ENCODE data around the gene MUCL3.
"Not testable (repeated sequence)": the region's sequence is repeated elsewhere in the genome, so short reads cannot be mapped to it uniquely, and the experiment has no call there.

MUCL3 gene

GRCh38 chr6:30947231-30947630 is 6.5 kb downstream of the MUCL3 start:
- DNase-seq, result no peak

DNA sequence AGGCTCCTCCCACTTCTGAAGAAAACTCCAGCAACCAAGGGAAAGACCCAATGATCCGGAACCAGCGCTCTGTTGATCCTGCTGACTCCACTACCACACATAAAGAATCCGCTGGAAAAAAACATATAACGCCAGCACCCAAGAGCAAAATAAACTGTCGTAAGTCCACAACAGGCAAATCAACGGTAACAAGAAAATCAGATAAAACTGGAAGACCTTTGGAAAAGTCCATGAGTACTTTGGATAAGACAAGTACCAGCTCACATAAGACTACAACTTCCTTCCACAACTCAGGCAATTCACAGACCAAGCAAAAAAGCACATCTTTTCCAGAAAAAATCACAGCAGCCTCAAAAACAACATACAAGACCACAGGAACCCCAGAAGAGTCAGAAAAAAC is 8.0 kb downstream of the MUCL3 start:
- DNase-seq, result no peak

DNA sequence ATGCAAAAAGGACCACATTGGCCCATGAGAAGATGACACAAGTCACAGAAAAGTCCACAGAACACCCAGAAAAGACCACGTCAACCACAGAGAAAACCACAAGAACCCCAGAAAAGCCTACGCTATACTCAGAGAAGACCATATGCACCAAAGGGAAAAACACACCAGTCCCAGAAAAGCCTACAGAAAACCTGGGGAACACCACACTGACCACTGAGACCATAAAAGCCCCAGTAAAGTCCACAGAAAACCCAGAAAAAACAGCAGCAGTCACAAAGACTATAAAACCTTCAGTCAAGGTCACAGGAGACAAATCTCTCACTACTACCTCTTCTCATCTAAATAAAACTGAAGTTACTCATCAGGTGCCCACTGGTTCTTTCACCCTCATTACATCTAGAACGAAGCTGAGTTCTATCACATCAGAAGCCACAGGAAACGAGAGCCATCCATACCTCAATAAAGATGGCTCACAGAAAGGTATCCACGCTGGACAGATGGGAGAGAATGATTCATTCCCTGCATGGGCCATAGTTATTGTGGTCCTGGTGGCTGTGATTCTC is 11.2 kb downstream of the MUCL3 start:
- no peak for DNase-seq

GRCh38 chr6:30954631-30955366 is 14.0 kb downstream of the MUCL3 start:
- DNase-seq, result no peak

- DNase-seq, result no peak
Observed at GRCh38 chr6:30955367-30956042, 14.7 kb downstream of the MUCL3 start.

DNA sequence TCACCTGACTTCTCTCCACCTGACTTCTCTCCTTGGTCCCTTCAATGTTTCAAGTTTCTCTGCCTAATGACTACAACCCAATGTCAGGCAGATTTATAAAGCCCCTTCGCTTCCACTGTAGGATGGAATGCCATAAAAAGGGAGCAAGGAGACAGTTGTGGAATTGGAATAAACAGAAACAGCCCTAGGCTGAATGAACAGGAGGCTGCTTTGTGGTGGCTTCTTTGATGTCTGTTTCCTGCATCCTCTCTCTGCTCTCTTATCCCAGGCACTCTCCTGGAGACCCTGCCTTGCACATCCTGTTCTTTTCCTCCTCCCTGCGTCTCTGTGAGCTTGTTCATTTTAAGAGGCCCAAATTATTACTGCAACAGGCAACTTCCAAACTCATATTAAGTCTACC is 16.9 kb downstream of the MUCL3 start:
- DNase-seq, result no peak

- DNase-seq, result no peak
Observed at GRCh38 chr6:30960907-30961673, 20.3 kb downstream of the MUCL3 start.

GRCh38 chr6:30962716-30963115 is 21.9 kb downstream of the MUCL3 start:
- DNase-seq, result no peak

DNA sequence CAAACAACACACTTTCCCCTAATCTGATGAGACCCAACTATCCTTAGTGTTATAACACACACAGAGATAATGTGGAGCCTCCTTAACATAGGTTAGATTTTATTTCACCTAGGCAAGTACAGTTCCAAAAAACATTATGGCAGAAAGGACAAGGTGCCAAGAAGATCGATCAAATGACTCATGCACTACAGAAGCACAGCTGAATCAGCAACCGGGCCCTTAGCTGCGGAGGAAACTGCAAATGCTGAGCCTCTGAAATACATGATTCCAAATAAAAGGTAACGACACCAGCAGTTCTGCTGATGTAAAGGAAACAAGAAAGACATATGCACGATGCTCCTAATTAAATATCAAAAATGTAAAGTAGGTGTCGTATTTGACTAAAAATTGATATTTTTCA is 22.9 kb downstream of the MUCL3 start:
- DNase-seq, result no peak

DNA sequence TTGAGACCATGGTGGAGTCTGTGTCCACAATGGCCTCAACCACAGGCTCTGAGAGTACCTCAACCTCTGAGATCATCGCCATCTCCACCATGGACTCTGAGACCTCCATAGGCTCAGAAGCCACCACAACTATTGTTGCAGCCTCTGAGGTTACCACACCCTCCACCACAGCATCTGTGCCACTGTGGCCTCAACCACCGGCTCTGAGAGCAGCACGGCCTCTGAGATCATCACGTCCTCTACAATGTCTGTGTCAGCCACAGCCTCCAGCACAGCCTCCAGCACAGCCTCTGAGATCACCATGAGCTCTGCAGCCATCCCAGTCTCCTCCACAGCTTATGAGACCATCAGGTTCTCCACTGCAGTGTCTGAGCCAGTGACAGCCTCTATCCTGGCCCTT is 23.3 kb downstream of the MUCL3 start:
- DNase-seq, result no peak

GRCh38 chr6:30965140-30965601 is 24.4 kb downstream of the MUCL3 start:
- DNase-seq, result no peak

DNA sequence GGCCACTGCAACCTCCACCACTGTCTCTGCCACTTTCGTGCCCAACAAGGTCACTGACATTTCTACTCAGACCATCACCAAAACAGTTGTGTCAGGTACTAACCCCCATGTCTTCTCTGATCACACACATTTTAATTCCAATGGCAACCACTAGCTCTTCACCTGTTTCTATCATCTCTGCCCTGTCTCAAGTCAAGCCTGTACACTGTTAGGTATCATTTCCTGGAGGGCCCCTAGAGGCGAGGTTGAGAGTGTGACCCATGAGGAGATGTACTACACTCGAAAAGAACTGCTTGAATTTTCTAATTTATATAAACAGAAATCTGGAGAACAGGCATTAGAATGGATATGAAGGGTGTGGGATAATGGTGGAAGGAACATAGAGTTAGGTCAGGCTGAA is 25.4 kb downstream of the MUCL3 start:
- DNase-seq, result no peak

DNA sequence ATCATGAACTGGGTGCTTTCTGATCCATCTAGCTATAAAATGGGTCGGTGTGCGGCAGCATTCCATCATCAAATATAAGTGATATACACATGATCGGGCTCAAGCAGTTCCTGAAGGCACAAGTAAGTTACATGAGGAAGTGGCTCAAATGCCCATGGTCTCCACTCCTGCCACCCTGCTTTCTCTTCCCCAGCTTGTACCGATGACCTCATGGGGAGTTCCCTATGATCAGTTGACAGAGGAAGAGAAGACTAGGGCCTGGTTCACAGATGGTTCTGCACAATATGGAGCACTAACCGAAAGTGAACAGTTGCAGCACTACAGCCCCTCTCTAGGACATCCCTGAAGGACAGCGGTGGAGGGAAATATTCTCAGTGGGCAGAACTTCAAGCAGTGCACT is 28.4 kb downstream of the MUCL3 start:
- DNase-seq, result not testable (repeated sequence)

DNA sequence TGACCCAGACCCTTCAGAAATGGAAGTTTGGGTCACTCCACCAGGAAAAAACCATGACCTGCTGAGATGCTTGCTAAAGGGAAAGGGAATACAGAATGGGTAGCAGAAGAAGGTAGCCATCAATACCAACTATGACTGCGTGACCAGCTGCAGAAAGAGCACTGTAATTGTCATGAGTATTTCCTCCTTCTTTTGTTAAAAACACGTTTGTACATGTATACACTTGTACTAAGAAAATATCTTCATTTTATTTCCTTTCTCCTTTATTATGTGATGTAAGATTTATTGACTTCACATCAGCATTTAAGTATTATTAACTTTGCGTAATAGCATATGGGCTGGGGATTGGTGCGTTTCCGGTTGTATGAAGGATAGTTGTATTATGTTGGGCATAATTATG is 30.2 kb downstream of the MUCL3 start:
- no peak for DNase-seq

GRCh38 chr6:30972816-30973215 is 32.0 kb downstream of the MUCL3 start:
- no peak for DNase-seq

DNA sequence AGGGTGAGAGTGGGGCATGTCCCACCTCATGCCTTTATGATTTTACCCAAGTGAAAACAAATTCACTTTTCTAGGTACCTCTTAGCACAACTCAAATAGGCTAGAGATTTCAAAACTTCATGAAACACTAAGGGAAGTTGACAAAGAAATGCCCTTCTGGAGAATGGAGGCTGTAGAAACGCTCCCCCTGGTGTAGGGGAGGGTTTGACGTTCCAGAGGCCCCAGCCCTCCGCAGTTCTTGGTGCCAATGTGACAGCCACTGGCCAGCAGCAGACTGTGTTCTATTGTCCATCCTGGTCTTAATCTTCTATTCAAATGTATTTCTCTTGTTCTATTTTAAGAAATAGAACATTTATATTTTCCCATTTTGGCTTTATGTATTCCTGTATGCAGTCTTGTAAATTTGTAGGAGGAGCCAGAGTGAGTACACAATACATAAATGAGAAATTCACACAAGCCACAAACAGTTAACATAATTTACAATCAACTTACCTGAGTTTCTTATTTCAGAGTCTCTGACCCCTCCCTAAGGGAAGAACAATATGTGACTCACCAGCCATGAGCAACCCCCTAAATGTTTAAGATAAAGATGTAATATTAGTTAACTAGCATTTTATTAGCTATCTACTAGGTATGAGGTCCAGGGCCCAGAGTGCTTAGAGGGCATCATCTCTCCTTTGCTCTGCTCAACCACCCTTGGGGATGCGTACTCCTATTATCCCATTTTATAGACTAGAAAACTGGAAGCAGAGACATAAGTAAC is 33.9 kb downstream of the MUCL3 start:
- DNase-seq, result no peak

DNA sequence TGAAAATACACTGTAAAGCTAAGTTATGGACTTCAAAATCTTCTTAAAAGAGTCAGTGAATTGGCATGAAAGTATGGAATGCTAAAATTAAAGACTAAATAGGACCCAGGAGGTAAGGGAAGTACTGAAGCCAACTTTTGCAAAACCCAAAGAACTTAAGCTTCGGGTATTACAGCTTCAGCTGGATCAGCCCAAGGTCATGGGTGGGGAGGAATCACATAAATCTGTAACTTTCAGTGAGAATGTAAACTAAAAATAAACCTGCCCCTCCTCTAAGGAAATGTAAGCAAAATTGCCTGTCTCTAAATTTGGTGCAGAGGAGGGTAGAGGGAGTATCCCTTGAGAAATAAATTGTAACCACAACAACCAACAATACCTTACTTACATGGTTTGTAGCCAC is 38.4 kb downstream of the MUCL3 start:
- no peak for DNase-seq

GRCh38 chr6:30979690-30980089 is 38.9 kb downstream of the MUCL3 start:
- no peak for DNase-seq

- no peak for DNase-seq
Observed at GRCh38 chr6:30981942-30982772, 41.4 kb downstream of the MUCL3 start.

GRCh38 chr6:30983439-30983838 is 42.7 kb downstream of the MUCL3 start, which contains the start of gene MUC21:
TSS of gene MUC21 (plus strand) at chr6:30983718. CDS start at chr6:30983959, 241 bp downstream.
- DNase-seq, result no peak

DNA sequence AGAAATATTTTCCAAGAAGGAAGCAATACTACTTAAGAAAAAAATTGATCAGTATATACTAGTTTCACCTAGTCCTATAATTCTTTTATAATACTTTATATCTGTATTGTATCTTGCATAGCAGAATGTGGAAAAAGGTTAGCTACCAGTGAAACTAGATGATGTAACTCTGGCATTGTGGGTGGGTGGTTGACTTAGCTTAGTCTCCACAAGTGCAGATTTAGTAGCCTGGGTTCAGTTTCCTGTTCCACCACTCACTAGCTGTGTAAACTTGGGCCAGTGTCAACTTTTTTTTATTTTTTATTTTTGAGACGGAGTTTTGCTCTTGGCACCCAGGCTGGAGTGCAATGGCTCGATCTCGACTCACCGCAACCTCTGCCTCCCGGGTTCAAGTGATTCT is 44.7 kb downstream of the MUCL3 start:
- DNase-seq, result no peak

DNA sequence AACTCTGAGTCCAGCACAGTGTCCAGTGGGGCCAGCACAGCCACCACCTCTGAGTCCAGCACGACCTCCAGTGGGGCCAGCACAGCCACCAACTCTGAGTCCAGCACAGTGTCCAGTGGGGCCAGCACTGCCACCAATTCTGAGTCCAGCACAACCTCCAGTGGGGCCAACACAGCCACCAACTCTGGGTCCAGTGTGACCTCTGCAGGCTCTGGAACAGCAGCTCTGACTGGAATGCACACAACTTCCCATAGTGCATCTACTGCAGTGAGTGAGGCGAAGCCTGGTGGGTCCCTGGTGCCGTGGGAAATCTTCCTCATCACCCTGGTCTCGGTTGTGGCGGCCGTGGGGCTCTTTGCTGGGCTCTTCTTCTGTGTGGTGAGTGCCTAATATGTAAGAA is 46.5 kb downstream of the MUCL3 start:
- DNase-seq, result no peak

All from SHP77 (cell line).